Measurements from ENCODE around the gene IVD.

Gene IVD

DNA sequence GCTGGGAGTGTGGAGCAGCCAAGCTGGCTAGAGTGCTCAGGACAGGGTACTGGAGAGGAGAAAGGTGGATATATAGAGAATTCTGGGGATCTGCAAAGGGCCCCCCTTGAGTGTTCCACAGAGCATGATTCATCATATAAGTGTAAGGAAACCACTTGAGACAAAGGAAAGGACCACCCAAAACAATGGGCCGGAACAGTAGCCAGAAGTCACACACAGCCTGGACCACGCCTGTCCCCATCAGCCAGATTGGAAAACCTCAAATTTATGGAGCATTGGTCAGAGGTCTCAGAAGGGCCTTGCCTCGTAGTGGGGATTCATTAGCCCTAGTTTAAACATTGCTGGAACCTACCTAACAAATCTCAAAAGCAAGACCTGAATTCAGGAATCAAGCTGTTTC is 28.0 kb upstream of the IVD start:
- no peak for DNase-seq (ENCODE audit: low read depth)

DNA sequence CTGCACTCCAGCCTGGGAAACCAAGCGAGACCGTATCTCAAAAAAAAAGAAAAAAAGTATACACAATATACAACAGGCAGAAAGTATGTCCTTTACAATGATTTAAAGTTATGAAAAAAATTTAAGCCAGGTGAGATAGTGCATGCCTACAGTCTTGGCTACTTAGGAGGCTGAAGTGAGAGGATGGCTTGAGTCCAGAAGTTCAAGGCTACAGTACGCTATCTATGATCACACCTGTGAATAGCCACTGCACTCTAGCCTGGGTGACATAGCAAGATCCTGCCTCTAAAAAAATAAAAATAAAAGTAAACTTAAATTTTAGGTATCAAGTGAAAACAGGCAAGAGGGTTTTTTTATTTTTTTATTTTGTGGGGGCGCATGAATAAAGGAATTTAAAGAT is 26.2 kb upstream of the IVD start:
- DNase-seq (ENCODE audit: low read depth): no peak

DNA sequence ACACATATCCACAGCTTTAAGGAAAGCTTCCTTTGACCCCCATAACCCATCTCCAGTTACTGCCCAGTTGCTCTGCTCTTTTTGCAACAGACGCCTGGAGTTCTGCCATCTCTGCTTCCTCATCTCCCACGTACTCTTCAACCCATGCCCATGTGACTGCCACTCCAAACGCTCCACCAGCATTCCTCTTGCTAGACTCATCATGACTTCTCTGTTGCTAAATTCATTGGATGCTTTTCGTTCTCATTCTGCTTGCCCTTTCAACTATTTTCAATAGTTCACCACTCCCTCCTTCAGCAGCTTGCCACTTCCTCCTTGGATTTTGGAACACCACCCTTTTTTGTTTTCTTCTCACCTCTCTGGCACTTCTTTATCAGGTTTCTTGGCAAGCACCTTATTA is 25.7 kb upstream of the IVD start:
- no peak for DNase-seq (ENCODE audit: low read depth)

DNA sequence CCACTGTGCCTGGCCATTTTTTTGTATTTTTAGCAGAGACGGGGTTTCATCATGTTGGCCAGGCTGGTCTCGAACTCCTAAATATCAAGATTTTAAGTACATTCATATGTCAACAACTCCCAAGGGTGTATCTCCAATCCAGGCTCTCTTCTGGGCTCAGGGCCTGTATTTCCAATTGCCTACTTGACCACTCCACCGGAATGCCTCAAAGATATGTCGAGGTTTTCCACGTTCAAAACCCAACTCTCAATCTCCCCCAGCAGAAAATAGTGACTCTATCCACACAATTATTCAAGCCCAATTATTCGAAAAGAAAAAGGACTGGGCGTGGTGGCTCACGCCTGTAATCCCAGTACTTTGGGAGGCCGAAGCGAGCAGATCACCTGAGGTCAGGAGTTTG is 25.0 kb upstream of the IVD start:
- no peak for DNase-seq (ENCODE audit: low read depth)

DNA sequence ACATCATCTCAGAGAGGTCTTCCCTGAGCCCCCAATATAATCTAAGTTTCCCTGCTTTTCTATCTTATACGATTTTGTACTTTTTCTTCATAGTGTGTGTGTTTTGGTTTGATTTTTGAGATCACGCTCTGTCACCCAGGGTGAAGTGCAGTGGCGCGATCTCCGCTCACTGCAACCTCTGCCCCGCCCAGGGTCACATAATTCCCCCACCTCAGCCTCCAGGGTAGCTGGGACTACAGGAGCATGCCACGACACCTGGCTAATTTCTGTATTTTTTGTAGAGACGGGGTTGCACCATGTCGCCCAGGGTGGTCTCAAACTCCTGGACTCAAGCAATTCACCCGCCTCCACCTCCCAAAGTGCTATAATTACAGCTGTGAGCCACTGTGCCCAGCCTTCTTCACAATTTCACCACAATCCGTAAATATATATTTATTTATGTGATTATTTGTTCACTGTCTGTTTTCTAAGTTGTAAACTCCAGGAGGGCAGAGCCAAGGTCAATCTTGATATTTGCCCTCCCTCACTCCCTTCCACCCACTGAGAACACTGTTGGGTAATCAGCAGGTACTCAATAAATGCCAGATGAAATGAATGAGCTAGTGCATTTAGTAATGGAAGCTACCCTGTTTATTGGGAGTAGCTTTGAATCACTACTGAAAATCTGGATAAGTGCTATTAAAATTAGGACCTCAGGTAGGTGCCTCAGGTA is 23.6 kb upstream of the IVD start:
- DNase-seq (ENCODE audit: low read depth): no peak

DNA sequence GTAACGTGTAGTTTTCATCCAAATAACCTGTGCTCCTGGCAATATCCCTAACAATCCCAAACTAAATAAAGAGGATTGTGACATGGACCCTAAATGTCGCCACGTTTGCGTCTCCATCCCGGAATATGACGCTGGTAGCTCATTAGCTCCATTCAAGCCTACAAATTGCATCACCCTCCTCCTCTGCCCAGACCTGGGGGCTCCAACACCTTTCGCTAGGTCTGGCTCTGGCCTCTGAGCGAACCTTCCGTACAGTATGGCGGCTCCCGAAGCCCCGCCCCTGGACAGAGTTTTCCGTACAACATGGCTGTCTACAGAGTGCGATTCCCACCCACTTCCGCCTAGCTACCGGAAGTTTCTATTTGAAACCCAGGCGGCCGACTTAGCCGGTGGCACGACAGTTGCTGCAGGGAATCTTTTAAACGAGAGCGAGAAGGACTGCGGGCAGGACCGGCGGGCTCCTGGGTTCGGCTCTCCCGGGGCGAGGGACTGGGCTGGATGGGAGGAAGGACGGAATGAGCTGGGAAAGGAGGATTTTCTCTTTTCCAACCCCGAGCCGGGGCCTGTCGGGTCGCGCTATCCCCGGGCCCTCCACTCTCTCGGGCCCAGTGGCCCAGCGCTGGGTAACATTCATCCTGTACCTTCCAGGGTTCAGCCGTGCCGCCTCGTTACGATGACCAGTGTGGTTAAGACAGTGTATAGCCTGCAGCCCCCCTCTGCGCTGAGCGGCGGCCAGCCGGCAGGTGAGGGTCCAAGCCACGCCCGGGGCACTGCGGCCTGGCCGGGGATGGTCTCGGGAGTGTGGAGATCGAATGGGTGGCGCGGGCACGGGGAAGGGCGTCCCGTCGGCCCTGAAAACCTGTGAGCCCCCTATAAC is 22.8 kb upstream of the IVD start, which contains the start of gene KNSTRN:
KNSTRN (plus strand) TSS at position 142 of the 877 bp plus-strand sequence; CDS start at position 257, 115 bp downstream.
- DNase-seq (ENCODE audit: low read depth): peak; percentile 88

DNA sequence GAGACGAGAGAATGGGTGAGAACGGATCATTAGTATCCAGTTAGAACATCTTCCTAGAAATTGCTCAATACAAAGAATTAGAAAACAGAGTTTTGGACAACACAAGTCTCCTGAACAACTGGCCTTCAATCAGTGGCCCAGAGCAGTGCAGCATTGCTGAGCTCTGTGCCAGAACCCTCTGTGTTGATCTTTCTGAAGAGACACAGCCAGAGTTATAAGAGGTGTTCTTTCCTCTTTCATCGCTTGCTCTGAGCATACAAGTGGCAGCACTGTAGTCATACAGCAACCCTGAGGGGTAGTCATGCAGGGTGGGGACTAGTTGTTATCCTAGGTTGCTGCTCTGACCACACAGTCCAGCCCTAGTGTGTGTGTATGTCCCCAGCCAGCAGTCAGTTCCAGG is 19.1 kb upstream of the IVD start:
- DNase-seq (ENCODE audit: low read depth): no peak

DNA sequence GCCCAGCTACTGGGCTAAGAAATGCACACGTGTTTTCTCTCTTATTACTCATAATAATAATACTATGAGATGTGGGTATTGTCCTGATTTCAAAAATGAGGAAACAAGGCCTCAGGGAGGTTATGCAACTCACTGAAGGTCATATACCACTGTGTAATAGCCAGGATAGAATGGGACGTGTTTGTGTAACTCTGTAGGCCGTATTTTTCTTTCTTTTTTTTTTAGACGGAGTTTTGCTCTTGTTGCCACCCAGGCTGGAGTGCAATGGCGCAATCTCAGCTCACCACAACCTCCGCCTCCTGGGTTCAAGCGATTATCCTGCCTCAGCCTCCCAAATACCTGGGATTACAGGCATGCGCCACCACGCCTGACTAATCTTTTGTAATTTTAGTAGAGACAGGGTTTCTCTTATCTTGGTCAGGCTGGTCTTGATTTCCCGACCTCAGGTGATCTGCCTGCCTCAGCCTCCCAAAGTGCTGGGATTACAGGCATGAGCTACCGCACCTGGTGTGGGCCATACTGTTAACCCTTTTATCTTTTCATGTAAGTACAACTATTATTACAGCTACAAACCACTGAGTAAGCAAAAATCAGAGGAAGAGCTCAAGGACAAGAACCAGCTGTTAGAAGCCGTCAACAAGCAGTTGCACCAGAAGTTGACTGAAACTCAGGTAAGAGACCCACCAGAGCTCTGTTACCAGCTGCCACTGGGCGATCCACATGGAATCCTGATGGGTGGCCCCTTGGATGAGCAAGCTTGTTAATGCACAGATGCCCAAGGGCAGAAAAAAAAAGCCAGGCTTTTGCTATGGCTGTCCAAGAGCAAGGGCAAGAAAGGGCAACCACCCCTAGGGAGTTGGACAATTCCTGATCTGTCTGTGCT is 16.4 kb upstream of the IVD start:
- no peak for DNase-seq (ENCODE audit: low read depth)

DNA sequence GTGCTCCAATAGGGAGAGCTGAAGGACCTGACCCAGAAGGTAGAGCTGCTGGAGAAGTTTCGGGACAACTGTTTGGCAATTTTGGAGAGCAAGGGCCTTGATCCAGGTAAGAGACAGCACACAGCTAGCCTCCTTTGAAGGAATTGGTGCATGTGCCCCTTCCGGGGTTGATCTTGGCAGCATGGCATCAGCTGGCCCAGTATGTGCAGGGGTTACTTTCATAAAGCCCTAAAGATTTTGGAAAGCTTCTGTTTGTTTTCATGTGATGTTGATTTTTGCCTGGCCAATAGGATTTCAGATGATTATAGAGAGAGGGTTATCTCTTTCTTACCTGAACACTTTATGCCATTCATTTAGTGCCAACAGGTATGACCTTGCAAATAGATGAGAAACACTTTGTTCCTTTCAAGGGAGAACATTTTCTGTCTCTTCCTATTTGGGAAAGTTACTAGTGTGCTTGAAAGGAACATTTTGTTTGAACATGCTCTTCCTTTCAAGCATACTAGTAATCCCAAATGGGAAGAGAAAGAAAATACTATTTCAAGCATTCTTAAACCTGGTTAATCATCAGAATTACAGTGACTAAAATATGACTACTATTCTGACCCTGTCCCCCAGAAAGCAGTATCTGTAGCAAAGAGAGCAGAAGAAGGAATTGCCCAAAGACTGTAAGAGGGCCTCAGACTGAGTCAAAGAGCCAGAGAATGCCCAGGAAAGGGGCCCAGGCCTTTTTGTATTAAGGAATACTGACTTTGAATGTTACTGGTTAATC is 15.6 kb upstream of the IVD start:
- DNase-seq (ENCODE audit: low read depth): no peak

DNA sequence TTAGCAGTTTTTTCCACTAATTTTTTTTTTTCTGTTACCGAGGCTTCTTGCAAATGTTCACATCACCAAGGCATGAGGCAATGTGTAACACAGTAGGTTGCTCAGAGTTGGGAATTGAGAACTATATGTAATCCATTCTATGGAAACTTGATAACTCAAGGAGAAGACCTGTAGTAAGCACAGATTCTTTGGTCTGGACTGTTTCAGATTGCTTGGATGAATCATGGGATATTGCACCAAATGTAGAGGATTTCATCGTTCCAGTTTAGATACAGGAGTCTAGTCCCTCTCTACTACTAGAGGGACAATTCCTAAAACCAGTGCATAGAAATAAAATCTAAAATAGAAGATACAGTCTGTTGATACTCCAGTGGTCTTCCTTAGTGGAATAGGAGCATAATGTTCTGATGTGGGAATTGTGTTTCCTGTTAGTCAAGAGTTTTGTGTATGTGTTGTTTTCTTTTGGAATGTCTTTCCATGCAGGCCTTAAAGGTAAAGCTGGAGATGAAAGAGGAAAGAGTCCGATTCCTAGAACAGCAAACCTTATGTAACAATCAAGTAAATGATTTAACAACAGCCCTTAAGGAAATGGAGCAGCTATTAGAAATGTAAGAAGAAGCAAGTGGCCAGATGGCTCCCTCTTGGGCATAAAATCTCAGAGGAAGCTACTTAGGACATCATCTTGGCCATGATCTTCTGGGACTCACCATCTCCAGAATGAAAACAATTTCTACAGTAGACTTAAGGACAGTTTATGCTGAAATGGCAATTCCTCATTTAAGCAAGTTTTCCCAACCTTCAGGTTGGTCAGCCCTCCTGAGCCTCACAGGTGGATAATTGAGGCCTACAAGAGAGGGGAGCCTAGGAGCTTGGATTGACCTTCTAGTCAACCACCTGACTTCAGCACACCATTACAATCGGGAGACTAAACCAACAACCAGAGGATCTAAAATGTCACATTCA is 12.3 kb upstream of the IVD start:
- no peak for DNase-seq (ENCODE audit: low read depth)

DNA sequence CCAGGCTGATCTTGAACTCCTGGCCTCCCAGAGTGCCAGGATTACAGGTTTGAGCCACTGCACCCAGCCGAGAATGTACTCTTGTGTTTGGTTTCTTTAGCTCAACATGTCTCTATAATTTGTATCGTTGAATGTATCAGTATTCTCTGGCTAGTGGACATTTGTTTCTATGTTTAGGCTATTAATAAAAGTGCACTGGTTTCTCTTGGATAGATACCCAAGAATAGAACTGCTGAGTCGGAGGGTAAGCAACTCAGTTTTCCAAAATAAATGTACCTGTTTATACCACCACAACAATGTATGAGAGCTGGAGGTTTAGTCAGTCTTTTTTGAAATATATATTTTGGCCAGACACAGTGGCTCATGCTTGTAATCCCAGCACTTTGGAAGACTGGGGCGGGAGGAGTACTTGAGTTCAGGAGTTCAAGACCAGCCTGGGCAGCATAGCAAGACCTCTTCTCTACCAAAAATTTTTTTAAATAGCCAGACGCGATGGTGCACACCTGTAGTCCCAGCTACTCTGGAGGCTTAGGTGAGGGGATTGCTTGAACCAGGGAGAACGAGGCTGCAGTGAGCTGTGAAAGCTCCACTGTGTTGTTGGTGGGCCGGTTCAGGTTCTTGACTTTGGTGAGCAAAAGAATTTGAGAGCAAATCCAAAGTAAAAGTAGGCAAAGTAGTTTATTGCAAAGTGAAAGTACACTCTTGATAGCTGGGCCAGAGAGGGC is 7.7 kb upstream of the IVD start:
- no peak for DNase-seq (ENCODE audit: low read depth)

DNA sequence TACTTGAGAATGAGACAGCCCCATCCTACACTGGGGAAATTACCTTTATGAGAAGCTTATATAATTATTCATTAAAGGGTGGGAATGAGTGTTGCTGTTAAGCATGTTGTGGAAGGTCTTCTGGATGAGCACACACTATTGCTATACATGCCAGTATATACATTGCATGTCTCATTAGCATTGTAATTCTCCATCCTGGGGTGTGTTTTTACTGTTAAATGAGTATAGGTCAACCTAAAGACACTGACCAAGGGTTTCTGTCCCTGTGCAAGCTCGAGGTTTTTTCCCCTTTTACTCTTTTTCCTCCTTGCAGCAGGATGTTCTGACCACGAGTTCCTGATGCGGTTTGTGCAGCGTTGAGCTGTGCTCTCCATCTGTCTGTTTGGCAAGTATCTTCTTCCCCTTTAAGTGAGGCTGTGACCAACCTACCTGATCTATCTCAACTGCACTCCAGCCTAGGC is 7.2 kb upstream of the IVD start:
- DNase-seq (ENCODE audit: low read depth): no peak

DNA sequence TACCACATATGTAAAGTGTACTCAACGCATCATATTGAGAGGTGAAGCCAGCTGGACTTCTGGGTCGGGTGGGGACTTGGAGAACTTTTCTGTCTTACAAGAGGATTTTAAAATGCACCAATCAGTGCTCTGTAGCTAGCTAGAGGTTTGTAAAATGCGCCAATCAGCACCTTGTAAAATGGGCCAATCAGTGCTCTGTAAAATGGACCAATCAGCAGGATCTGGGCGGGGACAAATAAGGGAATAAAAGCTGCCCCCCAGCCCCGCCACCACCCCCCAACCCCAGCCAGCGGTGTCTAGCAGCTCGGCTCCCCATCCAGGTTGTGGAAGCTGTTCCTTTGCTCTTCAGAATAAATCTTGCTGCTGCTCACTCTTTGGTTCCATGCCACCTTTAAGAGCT is 6.2 kb upstream of the IVD start:
- no peak for DNase-seq (ENCODE audit: low read depth)

DNA sequence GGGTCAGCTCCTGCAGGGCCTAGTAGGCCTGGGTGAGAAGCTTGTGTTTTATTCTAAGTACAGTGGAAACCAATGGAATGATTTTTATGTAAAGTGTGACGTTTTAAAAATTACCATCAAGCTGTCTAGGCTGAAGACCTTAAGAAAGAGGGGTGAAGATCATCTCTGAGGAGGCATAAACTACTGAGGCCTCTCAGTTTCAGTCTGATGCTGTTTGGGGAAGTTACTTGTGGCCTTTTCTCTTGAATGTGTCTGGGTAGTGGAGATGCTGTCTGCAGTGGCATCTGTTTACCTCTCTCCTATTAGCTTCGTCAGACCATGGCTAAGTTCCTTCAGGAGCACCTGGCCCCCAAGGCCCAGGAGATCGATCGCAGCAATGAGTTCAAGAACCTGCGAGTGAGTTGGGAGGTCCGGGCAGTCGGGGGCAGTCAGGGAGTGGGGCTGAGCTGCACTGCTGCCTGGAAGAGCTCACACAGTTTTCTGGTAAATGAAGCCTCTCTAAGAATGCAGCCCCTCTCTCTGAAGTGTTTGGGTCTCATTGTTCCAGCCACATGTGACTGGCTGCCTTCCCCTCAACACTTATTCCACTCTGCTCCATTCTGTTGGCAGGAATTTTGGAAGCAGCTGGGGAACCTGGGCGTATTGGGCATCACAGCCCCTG is 1.9 kb downstream of the IVD start:
- no peak for DNase-seq (ENCODE audit: low read depth)

DNA sequence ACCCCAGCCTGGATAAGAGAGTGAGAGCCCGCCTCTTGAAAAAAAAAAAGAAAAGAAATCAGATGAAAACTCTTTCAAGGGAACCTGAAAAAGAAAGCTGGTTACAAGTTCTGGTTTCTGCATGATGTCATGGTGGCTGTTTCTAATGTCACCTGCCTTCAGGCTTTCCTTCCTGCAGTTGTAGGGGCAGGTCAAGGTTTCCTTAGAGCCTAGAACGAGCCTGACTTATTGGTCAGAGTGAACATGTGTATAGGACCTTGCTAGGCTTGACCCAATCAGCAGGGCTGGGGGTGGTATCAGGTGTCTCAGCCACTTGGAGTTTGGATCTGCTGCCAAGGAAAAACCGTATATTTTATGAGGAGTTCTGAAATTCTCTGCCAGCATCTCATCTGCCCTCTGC is 3.8 kb downstream of the IVD start:
- DNase-seq (ENCODE audit: low read depth): no peak

DNA sequence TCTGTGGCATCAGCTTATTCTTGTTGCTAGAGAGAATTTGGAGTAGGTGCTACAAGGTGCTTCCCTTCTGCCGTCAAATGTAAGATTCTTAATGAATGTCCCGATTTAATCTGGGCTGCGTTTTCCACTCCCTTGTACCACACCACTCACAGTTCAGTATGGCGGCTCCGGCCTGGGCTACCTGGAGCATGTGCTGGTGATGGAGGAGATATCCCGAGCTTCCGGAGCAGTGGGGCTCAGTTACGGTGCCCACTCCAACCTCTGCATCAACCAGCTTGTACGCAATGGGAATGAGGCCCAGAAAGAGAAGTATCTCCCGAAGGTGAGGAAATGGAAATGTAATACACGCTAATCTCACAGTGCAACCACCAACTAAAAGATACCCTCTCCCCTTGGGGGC is 4.9 kb downstream of the IVD start:
- no peak for DNase-seq (ENCODE audit: low read depth)

DNA sequence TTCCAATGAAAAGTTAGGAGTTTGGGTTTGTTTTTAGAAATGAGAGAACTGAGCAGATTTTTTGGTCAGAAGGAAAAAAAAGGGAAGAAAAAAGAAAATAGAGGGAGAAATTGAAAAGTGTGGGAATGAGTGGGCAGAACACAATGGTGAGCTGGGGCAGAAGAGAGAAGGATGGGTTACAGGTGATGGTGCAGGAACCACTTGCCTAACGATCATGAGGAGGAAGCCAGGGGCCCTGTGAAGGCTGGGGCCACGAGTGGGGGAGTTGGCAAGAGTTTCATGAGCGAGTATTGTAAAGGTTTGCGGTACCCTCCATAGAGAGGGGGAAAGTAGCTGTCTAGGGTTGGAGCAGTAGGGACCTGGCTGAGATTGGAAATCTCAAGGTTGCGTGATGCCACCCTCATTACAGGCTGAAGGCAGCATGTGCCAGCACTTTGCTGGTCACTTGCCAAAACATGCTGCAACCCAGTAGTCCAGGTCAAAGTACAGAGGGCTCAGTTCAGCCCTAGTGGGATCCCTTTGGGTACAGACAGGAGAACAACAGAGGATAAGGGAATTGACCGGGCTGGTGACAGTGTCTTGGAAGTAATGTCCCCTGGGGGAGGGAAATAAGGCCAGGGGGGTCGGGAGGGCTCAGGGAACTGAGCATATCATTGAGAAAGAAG is 6.6 kb downstream of the IVD start:
- no peak for DNase-seq (ENCODE audit: low read depth)

DNA sequence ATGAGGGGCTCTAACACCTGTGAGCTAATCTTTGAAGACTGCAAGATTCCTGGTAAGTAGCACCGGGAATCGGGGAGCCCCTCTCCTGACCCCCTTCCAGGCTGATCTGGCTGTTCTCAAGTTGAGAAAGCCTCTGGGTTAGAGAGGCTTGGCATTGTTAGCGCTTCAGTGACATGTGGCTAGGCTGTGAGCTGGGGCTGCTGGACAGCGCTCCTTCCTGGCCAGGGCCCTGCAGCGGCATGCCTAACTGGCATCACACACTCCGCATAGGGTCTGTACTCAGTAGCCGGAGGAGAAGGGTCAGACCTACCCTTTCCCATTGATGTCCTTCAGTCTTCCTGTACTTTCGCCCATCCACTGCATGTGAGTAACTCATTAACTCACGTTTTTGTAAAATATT is 7.4 kb downstream of the IVD start:
- DNase-seq (ENCODE audit: low read depth): no peak

DNA sequence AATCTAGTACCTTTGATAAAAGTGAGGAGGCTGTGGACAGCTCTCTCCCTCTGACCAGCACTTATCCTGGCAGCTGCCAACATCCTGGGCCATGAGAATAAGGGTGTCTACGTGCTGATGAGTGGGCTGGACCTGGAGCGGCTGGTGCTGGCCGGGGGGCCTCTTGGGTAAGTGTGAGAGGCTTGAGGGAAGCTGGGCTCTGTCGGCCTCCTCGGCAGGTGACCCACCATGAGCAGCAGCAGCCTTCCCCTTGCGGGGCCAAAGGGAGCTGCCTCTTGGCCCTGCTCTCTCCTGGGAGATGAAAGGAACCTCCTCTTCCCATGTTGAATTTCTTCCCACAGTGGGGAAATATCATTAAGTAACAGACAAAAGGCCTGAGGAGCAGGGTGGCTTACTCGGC is 9.2 kb downstream of the IVD start:
- no peak for DNase-seq (ENCODE audit: low read depth)

All from activated T-cell treated with anti-CD3 and anti-CD28 coated beads for 48 hours (primary cell).